WTC11 (cell line): ENCODE measurements around the gene ETNK2.

Source experiments
- ATF2 ChIP-seq: sonication (generic); formaldehyde crosslinking; IDR thresholded peaks from 2 replicates; pipeline ENCODE4 v1.8.1; 2022; ENCODE audit warnings: low read depth, missing genetic modification reagents, borderline replicate concordance
- CBFB ChIP-seq: sonication (generic); formaldehyde crosslinking; IDR thresholded peaks from 2 replicates; pipeline ENCODE4 v1.8.1; 2022; ENCODE audit warnings: mild to moderate bottlenecking, low read depth, missing genetic modification reagents
- CTCF ChIP-seq: fragments of 200-600 bp; IDR thresholded peaks from 2 replicates; pipeline ENCODE4 v1.8.0; 2022; ENCODE audit warnings: antibody characterized with exemption
- E2F1 ChIP-seq: sonication (generic); formaldehyde crosslinking; IDR thresholded peaks from 2 replicates; pipeline ENCODE4 v1.8.0; 2022; ENCODE audit warnings: mild to moderate bottlenecking, missing genetic modification reagents
- E2F5 ChIP-seq: sonication (generic); formaldehyde crosslinking; IDR thresholded peaks from 2 replicates; pipeline ENCODE4 v1.8.1; 2022; ENCODE audit warnings: mild to moderate bottlenecking, moderate library complexity, missing genetic modification reagents
- FOXK1 ChIP-seq: sonication (generic); formaldehyde crosslinking; IDR thresholded peaks from 2 replicates; pipeline ENCODE4 v1.8.0; 2022; ENCODE audit warnings: mild to moderate bottlenecking, moderate library complexity, missing genetic modification reagents
- RELA ChIP-seq: sonication (generic); formaldehyde crosslinking; IDR thresholded peaks from 2 replicates; pipeline ENCODE4 v1.8.1; 2022; ENCODE audit warnings: missing genetic modification reagents, mild to moderate bottlenecking, borderline replicate concordance

GRCh38 chr1:204081164-204081790, 70.6 kb downstream of the ETNK2 start:
- TF ChIP-seq CTCF (no peak), ATF2 (no peak), E2F5 (CRISPR knock-in tag) (no peak), RELA (CRISPR knock-in tag) (no peak), CBFB (CRISPR knock-in tag) (no peak), FOXK1 (CRISPR knock-in tag) (no peak), E2F1 (CRISPR knock-in tag) (no peak)
